ENCODE data around the gene CDH13. TPM values are rescaled to one million over a fixed set of nuclear protein-coding genes. Genes with fewer than 3 reads are reported as not detected.

Gene CDH13
- total RNA-seq, 1 donor from 2014 or later = 45.1 TPM

- Mint-ChIP-seq H3K36me3 (ENCODE audit: low read depth) (no peaks in the 10 kb centered on the region), H3K9me3 (ENCODE audit: low read depth) (no peaks in the 10 kb centered on the region), H3K27me3 (ENCODE audit: low read depth) (no peaks in the 10 kb centered on the region), H3K4me3 (ENCODE audit: unreplicated experiment) (no peak overlapping the region), H3K4me1 (ENCODE audit: low read depth) (no peaks in the 10 kb centered on the region), H3K27ac (ENCODE audit: unreplicated experiment) (no peak overlapping the region)
- DNase-seq (ENCODE audit: low spot score) = no peak
- TF ChIP-seq, protein P1, sequence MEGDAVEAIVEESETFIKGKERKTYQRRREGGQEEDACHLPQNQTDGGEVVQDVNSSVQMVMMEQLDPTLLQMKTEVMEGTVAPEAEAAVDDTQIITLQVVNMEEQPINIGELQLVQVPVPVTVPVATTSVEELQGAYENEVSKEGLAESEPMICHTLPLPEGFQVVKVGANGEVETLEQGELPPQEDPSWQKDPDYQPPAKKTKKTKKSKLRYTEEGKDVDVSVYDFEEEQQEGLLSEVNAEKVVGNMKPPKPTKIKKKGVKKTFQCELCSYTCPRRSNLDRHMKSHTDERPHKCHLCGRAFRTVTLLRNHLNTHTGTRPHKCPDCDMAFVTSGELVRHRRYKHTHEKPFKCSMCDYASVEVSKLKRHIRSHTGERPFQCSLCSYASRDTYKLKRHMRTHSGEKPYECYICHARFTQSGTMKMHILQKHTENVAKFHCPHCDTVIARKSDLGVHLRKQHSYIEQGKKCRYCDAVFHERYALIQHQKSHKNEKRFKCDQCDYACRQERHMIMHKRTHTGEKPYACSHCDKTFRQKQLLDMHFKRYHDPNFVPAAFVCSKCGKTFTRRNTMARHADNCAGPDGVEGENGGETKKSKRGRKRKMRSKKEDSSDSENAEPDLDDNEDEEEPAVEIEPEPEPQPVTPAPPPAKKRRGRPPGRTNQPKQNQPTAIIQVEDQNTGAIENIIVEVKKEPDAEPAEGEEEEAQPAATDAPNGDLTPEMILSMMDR (IDR thresholded peaks at IDR 0.05) = no peak
Measured at GRCh38 chr16:83456934-83457333, 830.2 kb downstream of the CDH13 start.

DNA sequence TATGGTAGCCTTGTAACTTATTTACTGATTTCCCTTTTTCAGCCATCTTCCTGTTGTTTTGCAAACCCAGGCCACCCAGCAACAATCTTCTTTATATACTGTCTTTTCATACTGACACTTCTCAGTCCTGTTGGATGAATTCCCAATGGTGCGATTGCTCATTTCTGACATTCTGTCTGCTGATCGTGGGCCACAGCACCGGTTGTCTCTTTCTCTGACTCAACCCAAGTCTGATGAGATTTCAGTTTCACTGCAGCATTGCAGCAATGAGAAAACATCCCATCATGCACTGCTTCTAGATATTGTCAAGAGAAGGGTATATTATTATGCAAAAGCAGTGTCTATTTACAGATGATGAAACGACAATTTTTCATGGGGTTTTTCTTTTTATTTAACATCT, 831.8 kb downstream of the CDH13 start:
- Mint-ChIP-seq H3K4me1 (ENCODE audit: low read depth) (no peaks in the 10 kb centered on the region), H3K27me3 (ENCODE audit: low read depth) (no peaks in the 10 kb centered on the region), H3K9me3 (ENCODE audit: low read depth) (no peaks in the 10 kb centered on the region), H3K36me3 (ENCODE audit: low read depth) (no peaks in the 10 kb centered on the region), H3K27ac (ENCODE audit: unreplicated experiment) (peak overlapping the region; percentile 15), H3K4me3 (ENCODE audit: unreplicated experiment) (no peak overlapping the region)
- TF ChIP-seq, protein P1 (IDR thresholded peaks at IDR 0.05) = no peak
- DNase-seq (ENCODE audit: low spot score) = no peak

DNA sequence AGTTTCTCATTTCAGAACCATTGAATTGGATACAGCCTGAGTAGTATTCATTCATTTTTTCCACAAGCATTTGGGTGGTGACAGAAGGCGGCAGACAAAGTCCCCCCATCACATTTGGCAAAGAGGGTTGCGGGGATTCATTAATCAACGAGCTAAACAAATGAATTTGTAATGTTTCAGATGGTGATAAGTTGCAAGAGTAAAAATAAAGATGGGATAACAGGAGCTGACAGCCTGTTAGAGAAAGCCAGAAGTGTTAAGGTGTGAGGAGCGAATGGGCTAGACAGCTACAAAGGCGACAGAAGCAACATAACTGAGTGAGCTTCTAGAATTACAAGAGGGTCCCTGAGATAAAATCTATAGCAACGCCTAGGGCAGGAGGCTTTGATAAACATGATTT, 838.2 kb downstream of the CDH13 start:
- no peak for DNase-seq (ENCODE audit: low spot score)
- TF ChIP-seq, protein P1 (IDR thresholded peaks at IDR 0.05) = no peak
- no peak overlapping the region for H3K4me3 Mint-ChIP-seq (ENCODE audit: unreplicated experiment)
- H3K27me3 Mint-ChIP-seq (ENCODE audit: low read depth) = no peaks in the 10 kb centered on the region
- no peaks in the 10 kb centered on the region for H3K36me3 Mint-ChIP-seq (ENCODE audit: low read depth)
- peaks cover 1% of the 10 kb centered on the region for H3K4me1 Mint-ChIP-seq (ENCODE audit: low read depth)
- H3K9me3 Mint-ChIP-seq (ENCODE audit: low read depth) = no peaks in the 10 kb centered on the region
- no peak overlapping the region for H3K27ac Mint-ChIP-seq (ENCODE audit: unreplicated experiment)

GRCh38 chr16:83470416-83470815, 843.6 kb downstream of the CDH13 start:
- H3K9me3 Mint-ChIP-seq (ENCODE audit: low read depth) = no peaks in the 10 kb centered on the region
- TF ChIP-seq, protein P1 (IDR thresholded peaks at IDR 0.05) = no peak
- H3K4me1 Mint-ChIP-seq (ENCODE audit: low read depth) = peaks cover 7% of the 10 kb centered on the region
- no peaks in the 10 kb centered on the region for H3K27me3 Mint-ChIP-seq (ENCODE audit: low read depth)
- H3K36me3 Mint-ChIP-seq (ENCODE audit: low read depth) = no peaks in the 10 kb centered on the region
- H3K27ac Mint-ChIP-seq (ENCODE audit: unreplicated experiment) = peak overlapping the region; percentile 43
- DNase-seq (ENCODE audit: low spot score) = no peak
- no peak overlapping the region for H3K4me3 Mint-ChIP-seq (ENCODE audit: unreplicated experiment)

DNA sequence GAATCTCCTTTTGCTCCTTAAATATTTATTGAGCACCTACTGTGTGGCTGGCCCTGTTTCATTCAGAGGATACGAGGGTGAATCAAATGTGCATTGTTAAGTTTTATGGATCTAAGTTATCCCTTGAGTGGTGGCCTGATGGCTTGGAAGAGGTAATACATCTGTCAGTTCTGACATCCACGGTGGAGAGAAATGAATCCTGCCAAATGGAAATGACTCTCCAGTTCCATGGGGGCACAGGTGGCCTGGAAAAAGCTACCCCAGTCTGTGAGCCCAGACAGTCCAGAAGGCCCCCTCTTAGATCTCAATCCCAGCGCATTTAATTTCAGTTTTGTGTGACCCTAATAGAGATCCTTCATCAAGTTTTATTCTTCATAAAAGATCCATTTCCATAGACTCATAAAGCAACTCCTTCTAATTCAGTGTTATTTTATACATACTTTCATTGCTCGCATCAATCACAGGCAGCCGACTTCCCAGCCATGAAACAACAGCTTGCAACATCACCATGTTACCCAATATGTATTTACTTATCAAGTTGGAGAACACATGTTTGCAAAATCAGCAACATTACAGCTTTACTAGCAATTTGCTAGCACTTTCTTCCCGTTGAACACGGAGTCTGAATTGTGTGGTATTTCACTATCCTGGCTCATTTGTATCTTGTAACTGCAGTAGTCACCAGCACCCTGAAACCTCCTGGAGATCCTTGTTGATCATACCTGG, 846.2 kb downstream of the CDH13 start:
- TF ChIP-seq, protein P1 (IDR thresholded peaks at IDR 0.05) = no peak
- Mint-ChIP-seq H3K27ac (ENCODE audit: unreplicated experiment) (no peak overlapping the region), H3K4me1 (ENCODE audit: low read depth) (peaks cover 7% of the 10 kb centered on the region), H3K9me3 (ENCODE audit: low read depth) (no peaks in the 10 kb centered on the region), H3K36me3 (ENCODE audit: low read depth) (no peaks in the 10 kb centered on the region), H3K27me3 (ENCODE audit: low read depth) (no peaks in the 10 kb centered on the region), H3K4me3 (ENCODE audit: unreplicated experiment) (no peak overlapping the region)
- no peak for DNase-seq (ENCODE audit: low spot score)
